IPS-20b (cell line): Measurements from ENCODE around the gene BARX2.

ENCODE experiments used
- H3K27ac ChIP-seq: one replicate; pipeline ENCODE4 v1.5.1; 2013; ENCODE audit warnings: low read length
- H3K27me3 ChIP-seq: 2 replicates; pipeline ENCODE4 v1.6.1; 2013; ENCODE audit warnings: mild to moderate bottlenecking, low read length, inconsistent platforms; ENCODE audit not compliant: insufficient read depth
- H3K36me3 ChIP-seq: 2 replicates; pipeline ENCODE4 v1.6.1; 2013; ENCODE audit warnings: low read depth, mild to moderate bottlenecking, inconsistent platforms, low read length, moderate library complexity; ENCODE audit not compliant: insufficient read depth
- H3K4me1 ChIP-seq: 2 replicates; pipeline ENCODE4 v1.6.1; 2013; ENCODE audit warnings: mild to moderate bottlenecking, control low read depth, inconsistent platforms, low read length, moderate library complexity; ENCODE audit not compliant: insufficient read depth
- H3K4me3 ChIP-seq: 2 replicates; pipeline ENCODE4 v1.5.1; 2013; ENCODE audit warnings: mild to moderate bottlenecking, low read length, inconsistent platforms
- H3K9ac ChIP-seq: 2 replicates; pipeline ENCODE4 v1.6.1; 2013; ENCODE audit warnings: low read depth, mild to moderate bottlenecking, inconsistent platforms, low read length, moderate library complexity
- H3K9me3 ChIP-seq: 2 replicates; pipeline ENCODE4 v1.6.1; 2013; ENCODE audit warnings: mild to moderate bottlenecking, low read depth, low read length, inconsistent platforms; ENCODE audit not compliant: insufficient read depth

Gene BARX2

GRCh38 chr11:129427816-129428406 lies 52.3 kb downstream of the BARX2 start:
- Histone ChIP-seq H3K4me3 (no peak overlapping the region), H3K27ac (no peak overlapping the region), H3K4me1 (no peaks in the 10 kb centered on the region), H3K36me3 (0 out of 2 replicates have a peak, but pooled peaks cover 4% of the 10 kb centered on the region), H3K27me3 (no peaks in the 10 kb centered on the region), H3K9me3 (peaks cover 13% of the 10 kb centered on the region), H3K9ac (no peak overlapping the region)

- Histone ChIP-seq H3K4me1 (no peaks in the 10 kb centered on the region), H3K9ac (no peak overlapping the region), H3K4me3 (no peak overlapping the region), H3K27me3 (no peaks in the 10 kb centered on the region), H3K27ac (no peak overlapping the region), H3K9me3 (peaks cover 13% of the 10 kb centered on the region), H3K36me3 (0 out of 2 replicates have a peak, but pooled peaks cover 4% of the 10 kb centered on the region)
Observed at GRCh38 chr11:129428557-129428956, 52.9 kb downstream of the BARX2 start.

- H3K27ac ChIP-seq = no peak overlapping the region
- H3K4me3 ChIP-seq = no peak overlapping the region
- H3K36me3 ChIP-seq = 0 out of 2 replicates have a peak, but pooled peaks cover 4% of the 10 kb centered on the region
- no peak overlapping the region for H3K9ac ChIP-seq
- H3K4me1 ChIP-seq = no peaks in the 10 kb centered on the region
- H3K9me3 ChIP-seq = peaks cover 13% of the 10 kb centered on the region
- no peaks in the 10 kb centered on the region for H3K27me3 ChIP-seq
Observed at GRCh38 chr11:129434641-129435498, 59.2 kb downstream of the BARX2 start.

- Histone ChIP-seq H3K27me3 (no peaks in the 10 kb centered on the region), H3K9ac (no peak overlapping the region), H3K36me3 (0 out of 2 replicates have a peak, but pooled peaks cover 4% of the 10 kb centered on the region), H3K27ac (no peak overlapping the region), H3K4me3 (no peak overlapping the region), H3K4me1 (no peaks in the 10 kb centered on the region), H3K9me3 (peaks cover 10% of the 10 kb centered on the region)
Observed at GRCh38 chr11:129435499-129436245, 60.0 kb downstream of the BARX2 start.

GRCh38 chr11:129436573-129436972 lies 60.9 kb downstream of the BARX2 start:
- H3K9ac ChIP-seq = no peak overlapping the region
- no peak overlapping the region for H3K27ac ChIP-seq
- no peaks in the 10 kb centered on the region for H3K4me1 ChIP-seq

GRCh38 chr11:129440028-129440713 lies 64.5 kb downstream of the BARX2 start:
- no peak overlapping the region for H3K27ac ChIP-seq

More at GRCh38 chr11:129436573-129436972, 60.9 kb downstream of the BARX2 start:
- Histone ChIP-seq H3K36me3 (no peaks in the 10 kb centered on the region), H3K9me3 (peaks cover 1% of the 10 kb centered on the region; the same call in 1 of the 2 replicates), H3K27me3 (no peaks in the 10 kb centered on the region), H3K4me3 (no peak overlapping the region)

GRCh38 chr11:129442171-129442570 lies 66.5 kb downstream of the BARX2 start:
- Histone ChIP-seq H3K9me3 (no peaks in the 10 kb centered on the region), H3K27me3 (no peaks in the 10 kb centered on the region), H3K27ac (no peak overlapping the region), H3K9ac (no peak overlapping the region), H3K36me3 (no peaks in the 10 kb centered on the region), H3K4me3 (no peak overlapping the region), H3K4me1 (no peaks in the 10 kb centered on the region)

More at GRCh38 chr11:129440028-129440713, 64.5 kb downstream of the BARX2 start:
- H3K27me3 ChIP-seq = no peaks in the 10 kb centered on the region
- H3K9me3 ChIP-seq = no peaks in the 10 kb centered on the region
- H3K4me1 ChIP-seq = no peaks in the 10 kb centered on the region
- no peak overlapping the region for H3K4me3 ChIP-seq
- no peaks in the 10 kb centered on the region for H3K36me3 ChIP-seq
- H3K9ac ChIP-seq = no peak overlapping the region

GRCh38 chr11:129443276-129443675 lies 67.6 kb downstream of the BARX2 start:
- H3K36me3 ChIP-seq = no peaks in the 10 kb centered on the region
- H3K4me1 ChIP-seq = no peaks in the 10 kb centered on the region
- H3K9ac ChIP-seq = no peak overlapping the region
- no peak overlapping the region for H3K27ac ChIP-seq
- H3K27me3 ChIP-seq = no peaks in the 10 kb centered on the region
- H3K9me3 ChIP-seq = no peaks in the 10 kb centered on the region
- no peak overlapping the region for H3K4me3 ChIP-seq

GRCh38 chr11:129444274-129444673 lies 68.6 kb downstream of the BARX2 start:
- Histone ChIP-seq H3K9me3 (no peaks in the 10 kb centered on the region), H3K27me3 (no peaks in the 10 kb centered on the region), H3K4me1 (no peaks in the 10 kb centered on the region), H3K4me3 (no peak overlapping the region), H3K27ac (no peak overlapping the region), H3K9ac (no peak overlapping the region), H3K36me3 (no peaks in the 10 kb centered on the region)

- H3K27ac ChIP-seq = no peak overlapping the region
- no peak overlapping the region for H3K4me3 ChIP-seq
- no peaks in the 10 kb centered on the region for H3K36me3 ChIP-seq
- no peaks in the 10 kb centered on the region for H3K27me3 ChIP-seq
- no peaks in the 10 kb centered on the region for H3K9me3 ChIP-seq
- no peak overlapping the region for H3K9ac ChIP-seq
- no peaks in the 10 kb centered on the region for H3K4me1 ChIP-seq
Observed at GRCh38 chr11:129445226-129445625, 69.6 kb downstream of the BARX2 start.

GRCh38 chr11:129446572-129446971 lies 70.9 kb downstream of the BARX2 start:
- Histone ChIP-seq H3K4me1 (no peaks in the 10 kb centered on the region), H3K9ac (no peak overlapping the region), H3K9me3 (no peaks in the 10 kb centered on the region), H3K4me3 (no peak overlapping the region), H3K36me3 (no peaks in the 10 kb centered on the region), H3K27me3 (no peaks in the 10 kb centered on the region), H3K27ac (no peak overlapping the region)
